Fibroblast of skin of abdomen (primary cell): ENCODE results near the gene KLHL35.

Experiments used
- DNase-seq: peaks from one replicate; pipeline ENCODE4 v3.0.0-alpha.2; 2013

KLHL35 gene

GRCh38 chr11:75441804-75442132, 8.8 kb upstream of the KLHL35 start:
- DNase-seq: no peak

GRCh38 chr11:75440960-75441803, 8.2 kb upstream of the KLHL35 start:
- no peak for DNase-seq

GRCh38 chr11:75439495-75440120, 6.6 kb upstream of the KLHL35 start:
- DNase-seq: no peak

- no peak for DNase-seq
Measured at GRCh38 chr11:75439026-75439425, 6.0 kb upstream of the KLHL35 start.

GRCh38 chr11:75437966-75438659, 5.1 kb upstream of the KLHL35 start:
- no peak for DNase-seq

GRCh38 chr11:75436806-75437205, 3.8 kb upstream of the KLHL35 start:
- DNase-seq: no peak

GRCh38 chr11:75435571-75435925, 2.5 kb upstream of the KLHL35 start:
- no peak for DNase-seq

- DNase-seq: no peak
Measured at GRCh38 chr11:75434886-75435570, 2.0 kb upstream of the KLHL35 start.

- no peak for DNase-seq
Measured at GRCh38 chr11:75434051-75434450, 1.0 kb upstream of the KLHL35 start.

- DNase-seq: no peak
Measured at GRCh38 chr11:75433443-75433842, 440 bp upstream of the KLHL35 start.

GRCh38 chr11:75431533-75432525, 1.2 kb downstream of the KLHL35 start:
- no peak for DNase-seq

- DNase-seq: no peak
Measured at GRCh38 chr11:75430714-75431532, 2.1 kb downstream of the KLHL35 start.

- peak; percentile 72 for DNase-seq
Measured at GRCh38 chr11:75429902-75430713, 2.9 kb downstream of the KLHL35 start.

- no peak for DNase-seq
Measured at GRCh38 chr11:75429641-75429901, 3.4 kb downstream of the KLHL35 start.

- no peak for DNase-seq
Measured at GRCh38 chr11:75428989-75429640, 3.9 kb downstream of the KLHL35 start.

GRCh38 chr11:75428281-75428724, 4.7 kb downstream of the KLHL35 start:
- DNase-seq: peak; percentile 89

- no peak for DNase-seq
Measured at GRCh38 chr11:75427181-75427580, 5.8 kb downstream of the KLHL35 start.

- no peak for DNase-seq
Measured at GRCh38 chr11:75426720-75427086, 6.3 kb downstream of the KLHL35 start.

GRCh38 chr11:75425422-75425821, 7.6 kb downstream of the KLHL35 start:
- DNase-seq: no peak

- no peak for DNase-seq
Measured at GRCh38 chr11:75424396-75424795, 8.6 kb downstream of the KLHL35 start.
